K562 (cell line): ENCODE measurements around the gene TGOLN2. TPM values are rescaled to one million over a fixed set of nuclear protein-coding genes. Genes with fewer than 3 reads are reported as not detected.

Source experiments
- ATAC-seq: fragments of 200-7000 bp; cut with Tn5 transposase; 3 replicates; pipeline ENCODE4 v1.9.1; 2020; ENCODE audit warnings: moderate library complexity
- BruUV-seq: library from RNA; stranded (reverse); fragments of 400-500 nt; replicated peaks from 2 replicates; lab custom pipeline; 2021; lab: Mats Ljungman, UMichigan
- CTCF ChIA-PET: fragments of 300-600 bp; formaldehyde crosslinking; extraction: SDS; loops from one replicate; lab custom pipeline; 2021; ENCODE audit warnings: low intra/inter-chr PET ratio; lab: Yijun Ruan, JAX
- POLR2A ChIA-PET: fragments of 300-600, 350-650 bp; sonication (Branson Sonifier 250); formaldehyde crosslinking; extraction: SDS; loops from one replicate; lab custom pipeline; 2021; ENCODE audit warnings: antibody characterized with exemption, inconsistent platforms; lab: Yijun Ruan, JAX
- DNase-seq, 4 experiments: peaks; one replicate each; pipeline versions ENCODE4 v3.0.0 to v3.0.0-alpha.2; 2011 to 2018; ENCODE audit warnings: low spot score in 3 of 4, mixed read lengths in 3 of 4; ENCODE audit errors: extremely low read depth in 1 of 4
- FAIRE-seq: peaks from 2 replicates; lab custom pipeline; 2011; peaks lifted over from hg19 to GRCh38; lab: Jason Lieb, UNC
- H2AFZ ChIP-seq: 2 replicates; pipeline ENCODE4 v1.6.0; 2011; ENCODE audit warnings: low read depth, low read length, control low read depth, inconsistent platforms
- H3K27ac ChIP-seq: fragments of 200-600 bp; 3 replicates; pipeline ENCODE4 v1.8.0; 2011; ENCODE audit warnings: low read depth, mild to moderate bottlenecking, control low read depth, inconsistent platforms, low read length, moderate library complexity, mixed read lengths; ENCODE audit errors: extremely low read depth
- H3K27me3 ChIP-seq, 2 experiments: fragments of 300-600 bp in 1 of 2; 2 replicates in 1 of 2; 3 replicates in 1 of 2; pipeline versions ENCODE4 v1.6.0 to v1.8.0; 2011; ENCODE audit warnings: inconsistent platforms in 2 of 2, low read length in 2 of 2, mild to moderate bottlenecking in 1 of 2, mixed read lengths in 1 of 2, moderate library complexity in 1 of 2; ENCODE audit not compliant: control insufficient read depth in 2 of 2, insufficient read depth in 2 of 2
- H3K36me3 ChIP-seq: fragments of 300-600 bp; 3 replicates; pipeline ENCODE4 v1.8.0; 2011; ENCODE audit warnings: mild to moderate bottlenecking, low read length, inconsistent platforms; ENCODE audit not compliant: control insufficient read depth, insufficient read depth
- H3K4me1 ChIP-seq, 2 experiments: fragments of 200-600 bp in 1 of 2; replicated peaks in 1 of 2; 2 replicates in 1 of 2; 3 replicates in 1 of 2; pipeline versions ENCODE4 v1.5.1 to v1.8.0; 2011; ENCODE audit warnings: inconsistent platforms in 2 of 2, low read length in 2 of 2, mild to moderate bottlenecking in 1 of 2, mixed read lengths in 1 of 2, moderate library complexity in 1 of 2; ENCODE audit not compliant: control insufficient read depth in 2 of 2, insufficient read depth in 2 of 2
- H3K4me2 ChIP-seq: 2 replicates; pipeline ENCODE4 v1.6.1; 2011; ENCODE audit warnings: low read length, control low read depth, inconsistent platforms, mixed read lengths; ENCODE audit not compliant: insufficient read depth
- H3K4me3 ChIP-seq: fragments of 200-600 bp; sonication (generic), shearing (Covaris generic); 2 replicates; pipeline ENCODE4 v1.5.1; 2016; ENCODE audit warnings: control low read depth, inconsistent platforms
- H3K79me2 ChIP-seq: fragments of 200-600 bp; 3 replicates; pipeline ENCODE4 v1.8.0; 2011; ENCODE audit warnings: low read length, inconsistent platforms; ENCODE audit not compliant: control insufficient read depth, insufficient read depth
- H3K9ac ChIP-seq, 2 experiments: 2 replicates each; pipeline versions ENCODE4 v1.6.0 to v1.6.1; 2011; ENCODE audit warnings: low read depth in 2 of 2, low read length in 2 of 2, control low read depth in 1 of 2, inconsistent platforms in 1 of 2, mild to moderate bottlenecking in 1 of 2, mixed read lengths in 1 of 2; ENCODE audit not compliant: insufficient read depth in 1 of 2
- H3K9me1 ChIP-seq: one replicate; pipeline ENCODE4 v1.6.0; 2011; ENCODE audit warnings: inconsistent platforms, mild to moderate bottlenecking, low read length, moderate library complexity; ENCODE audit not compliant: control insufficient read depth, insufficient read depth
- H3K9me3 ChIP-seq: replicated peaks from 2 replicates; pipeline ENCODE4 v1.5.1; 2011; ENCODE audit warnings: low read depth, low read length, inconsistent platforms; ENCODE audit not compliant: control insufficient read depth, insufficient read depth
- H4K20me1 ChIP-seq: replicated peaks from 2 replicates; pipeline ENCODE4 v1.6.1; 2011; ENCODE audit warnings: low read length, inconsistent platforms, mixed read lengths; ENCODE audit not compliant: control insufficient read depth, insufficient read depth
- CTBP1 ChIP-seq: fragments of 450-650 bp; IDR thresholded peaks from 2 replicates; pipeline ENCODE4 v1.6.1; 2016; ENCODE audit warnings: borderline replicate concordance
- GATA2 ChIP-seq: sonication (generic); formaldehyde crosslinking; IDR thresholded peaks from 2 replicates; pipeline ENCODE4 v1.4.0; 2020; ENCODE audit warnings: mild to moderate bottlenecking, missing genetic modification reagents
- GATAD2A ChIP-seq: fragments of 450-650 bp; IDR thresholded peaks from 2 replicates; pipeline ENCODE4 v1.6.1; 2017
- HNRNPL ChIP-seq: fragments of 200-400 bp; formaldehyde crosslinking; IDR thresholded peaks from 2 replicates; pipeline ENCODE4 v1.6.1; 2017; ENCODE audit warnings: low read depth, mild to moderate bottlenecking, low read length
- MGA ChIP-seq: fragments of 450-650 bp; IDR thresholded peaks from 2 replicates; pipeline ENCODE4 v1.6.1; 2016; ENCODE audit warnings: mild to moderate bottlenecking, moderate library complexity
- NELFE ChIP-seq: IDR thresholded peaks from 2 replicates; pipeline ENCODE4 v1.6.1; 2011; ENCODE audit warnings: mild to moderate bottlenecking; ENCODE audit not compliant: insufficient read depth, insufficient read length
- RB1 ChIP-seq: fragments of 450-650 bp; IDR thresholded peaks from 2 replicates; pipeline ENCODE4 v1.6.1; 2017; ENCODE audit warnings: low read depth, mild to moderate bottlenecking
- WGBS: fragments of 100-300 bp; shearing (Covaris generic); methylation state at CpG from one replicate; pipeline ENCODE4 v1.1.6; 2016; ENCODE audit warnings: low coverage, mixed read lengths; ENCODE audit not compliant: insufficient coverage; ENCODE audit errors: missing lambda C conversion rate; 5-methylcytosine and 5-hydroxymethylcytosine counted together
- in situ Hi-C: fragments of 300-500 bp; cut with MboI; formaldehyde crosslinking; loops from 4 replicates; pipeline ENCODE4 v1.15.0; 2018; ENCODE audit warnings: inconsistent platforms, mixed read lengths
- intact Hi-C: fragments of 100-400 bp; cut with micrococcal nuclease; formaldehyde crosslinking; loops from 2 replicates; pipeline ENCODE4 v1.14.2; 2022
- polyA plus RNA-seq, 8 experiments: library from polyadenylated mRNA; depleted of rRNA in 4 of 8; stranded (reverse) in 5 of 8; unstranded in 3 of 8; fragments of >200 nt; fragmentation: Nextera tagmentation in 2 of 8; fragmentation: Illumina TruSeq in 1 of 8; extraction: Ambion mirVana in 2 of 8; extraction: Trizol in 1 of 8; gene quantifications; 2 replicates each; pipeline versions ENCODE4 v1.2.1 to v1.2.3, GENCODE V29; 2011 to 2014; ENCODE audit warnings: inconsistent platforms in 1 of 8, missing spikeins in 1 of 8
- total RNA-seq, 7 experiments: library from RNA; depleted of rRNA in 6 of 7; stranded (reverse); fragments of >200 nt in 6 of 7; fragmentation: Illumina TruSeq in 2 of 7; extraction: Trizol in 2 of 7; gene quantifications; 2 replicates each; pipeline versions ENCODE4 v1.2.1 to v1.2.3, GENCODE V29; 2011 to 2021; ENCODE audit warnings: low replicate concordance in 1 of 7

The TGOLN2 gene
- total and polyA plus RNA-seq, 9 of the 15 experiments (the other 6 are each of a cell fraction or from before 2014, with no cell fraction given) = 13.0 to 66.5 (median 35.9) TPM

- FAIRE-seq (no peak), DNase-seq (peak; percentile 48 to 67 (median 58)), ATAC-seq (peak; percentile 47)
- Histone ChIP-seq H3K79me2 (peaks cover 32% of the 10 kb centered on the region), H3K4me2 (peak overlapping the region; percentile 100), H3K9ac (peak overlapping the region; percentile 91 to 94), H3K9me3 (no peaks in the 10 kb centered on the region), H3K36me3 (peaks cover 55% of the 10 kb centered on the region; the same call in 2 of the 3 replicates), H3K4me3 (peak overlapping the region; percentile 83), H3K27ac (peak overlapping the region; percentile 75), H3K4me1 (peaks cover 9 to 15% of the 10 kb centered on the region in 2 experiments), H3K9me1 (no peaks in the 10 kb centered on the region), H2AFZ (peak overlapping the region; percentile 90), H3K27me3 (no peaks in the 10 kb centered on the region), H4K20me1 (no peaks in the 10 kb centered on the region)
- POLR2A ChIA-PET = interaction anchor here (0.6 to 2.5 kb wide), 15 partner anchors 9 to 370 kb away, joined by 3 to 15 read pairs (median 7); partner anchors contain the start of genes MAT2A, RNF181 and TGOLN2
- BruUV-seq = TSS peak; percentile 77
- in situ Hi-C loops (no loop called here), intact Hi-C loops (loop anchor here (1.0 kb wide), 1 partner anchor 25 kb away; no protein-coding TSS in a partner anchor)
- CTCF ChIA-PET = no interaction called here
- 2% methylated on average over 16 of the region's 16 CpGs for WGBS
- TF ChIP-seq GATAD2A (peak; percentile 82), MGA (peak; percentile 60), GATA2 (CRISPR knock-in tag) (no peak), NELFE (no peak), RB1 (peak; percentile 4; the same call in 1 of the 2 replicates), CTBP1 (0 out of 2 replicates have a peak, but pooled peaks have one; percentile 4), HNRNPL (0 out of 2 replicates have a peak, but pooled peaks have one; percentile 15)
Measured at GRCh38 chr2:85353876-85354285, 26.1 kb upstream of the TGOLN2 start.
